Raji (cell line): ENCODE data around the gene GLP1R.

Experiments used
- POLR2A ChIP-seq: IDR thresholded peaks from 2 replicates; pipeline ENCODE4 v1.6.1; 2011; ENCODE audit warnings: low read depth, low read length, control low read depth; ENCODE audit not compliant: insufficient read depth

GLP1R gene

GRCh38 chr6:39053854-39054576 is 5.4 kb downstream of the GLP1R start:
- TF ChIP-seq POLR2A, result no peak

- TF ChIP-seq POLR2A, result no peak
Observed at GRCh38 chr6:39054577-39055142, 6.1 kb downstream of the GLP1R start.

- no peak for TF ChIP-seq POLR2A
Observed at GRCh38 chr6:39055661-39056060, 7.1 kb downstream of the GLP1R start.

GRCh38 chr6:39056191-39056590 is 7.6 kb downstream of the GLP1R start:
- no peak for TF ChIP-seq POLR2A

GRCh38 chr6:39056681-39057080 is 8.1 kb downstream of the GLP1R start:
- no peak for TF ChIP-seq POLR2A

GRCh38 chr6:39057251-39058155 is 8.9 kb downstream of the GLP1R start:
- TF ChIP-seq POLR2A, result no peak

GRCh38 chr6:39058471-39059147 is 10.0 kb downstream of the GLP1R start:
- TF ChIP-seq POLR2A, result no peak

GRCh38 chr6:39059496-39060310 is 11.1 kb downstream of the GLP1R start:
- TF ChIP-seq POLR2A, result no peak

GRCh38 chr6:39060467-39061160 is 12.0 kb downstream of the GLP1R start:
- TF ChIP-seq POLR2A, result no peak

- TF ChIP-seq POLR2A, result no peak
Observed at GRCh38 chr6:39061182-39061581, 12.6 kb downstream of the GLP1R start.

- TF ChIP-seq POLR2A, result no peak
Observed at GRCh38 chr6:39061588-39061987, 13.0 kb downstream of the GLP1R start.

GRCh38 chr6:39062014-39062740 is 13.6 kb downstream of the GLP1R start:
- TF ChIP-seq POLR2A, result no peak

- no peak for TF ChIP-seq POLR2A
Observed at GRCh38 chr6:39063526-39063925, 14.9 kb downstream of the GLP1R start.

GRCh38 chr6:39065561-39065960 is 17.0 kb downstream of the GLP1R start:
- no peak for TF ChIP-seq POLR2A

GRCh38 chr6:39068391-39068790 is 19.8 kb downstream of the GLP1R start:
- no peak for TF ChIP-seq POLR2A
